ENCODE measurements around the gene PSMF1. TPM values are rescaled to one million over a fixed set of nuclear protein-coding genes. Genes with fewer than 3 reads are reported as not detected.
A peak's percentile ranks its signal among the peaks of the same experiment; 100 is the strongest.

PSMF1 gene
- total RNA-seq, 1 experiment from 2014 or later = 166 TPM

DNA sequence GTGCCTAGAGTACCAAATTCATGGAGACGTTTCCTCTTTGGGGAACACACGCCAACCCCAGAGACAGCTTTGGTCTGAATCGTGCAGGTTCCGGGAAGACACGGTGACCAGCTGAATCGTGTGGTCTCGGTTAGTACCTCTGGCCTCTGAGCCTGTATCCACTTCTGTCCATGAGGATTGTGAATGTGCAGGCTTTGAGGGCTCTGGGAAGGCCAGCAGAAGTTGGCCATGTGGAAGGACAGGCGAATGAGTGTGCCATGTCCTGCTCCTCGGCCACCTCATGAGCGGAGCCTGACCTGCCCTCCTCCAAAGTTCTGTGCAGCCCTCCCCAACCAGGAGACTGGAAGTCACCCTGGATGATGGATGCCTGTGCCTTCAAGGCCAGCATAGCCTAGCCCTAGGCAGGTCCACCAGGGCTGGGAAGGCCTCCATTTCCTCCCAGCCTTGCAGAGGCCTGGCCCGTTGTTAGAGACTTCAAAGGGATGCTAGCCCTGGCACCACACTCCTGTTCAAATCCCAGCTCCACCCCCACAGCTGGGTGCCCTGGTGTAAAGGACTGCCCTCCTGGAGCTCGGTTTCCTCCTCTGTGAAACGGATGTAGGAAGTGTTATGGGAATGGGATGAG, 68.1 kb downstream of the PSMF1 start:
- Histone ChIP-seq H3K36me3 (ENCODE audit: low read depth) (no peaks in the 10 kb centered on the region), H3K9me2 (ENCODE audit: insufficient read depth) (no peaks in the 10 kb centered on the region), H3K4me2 (no peak overlapping the region), H4K20me1 (ENCODE audit: insufficient read depth) (no peaks in the 10 kb centered on the region), H2AFZ (no peak overlapping the region), H3F3A (ENCODE audit: insufficient read depth, low read depth) (no peaks in the 10 kb centered on the region), H3K9me3 (ENCODE audit: insufficient read depth, low read depth) (no peaks in the 10 kb centered on the region), H3K27me3 (ENCODE audit: insufficient read depth, low read depth) (peaks cover 33% of the 10 kb centered on the region), H3K4me1 (replicated peaks; ENCODE audit: insufficient read depth) (no peaks in the 10 kb centered on the region), H3K27ac (no peak overlapping the region), H3K4me3 (no peak overlapping the region), H3K79me2 (ENCODE audit: low read depth) (no peaks in the 10 kb centered on the region)
- TF ChIP-seq, protein P1, sequence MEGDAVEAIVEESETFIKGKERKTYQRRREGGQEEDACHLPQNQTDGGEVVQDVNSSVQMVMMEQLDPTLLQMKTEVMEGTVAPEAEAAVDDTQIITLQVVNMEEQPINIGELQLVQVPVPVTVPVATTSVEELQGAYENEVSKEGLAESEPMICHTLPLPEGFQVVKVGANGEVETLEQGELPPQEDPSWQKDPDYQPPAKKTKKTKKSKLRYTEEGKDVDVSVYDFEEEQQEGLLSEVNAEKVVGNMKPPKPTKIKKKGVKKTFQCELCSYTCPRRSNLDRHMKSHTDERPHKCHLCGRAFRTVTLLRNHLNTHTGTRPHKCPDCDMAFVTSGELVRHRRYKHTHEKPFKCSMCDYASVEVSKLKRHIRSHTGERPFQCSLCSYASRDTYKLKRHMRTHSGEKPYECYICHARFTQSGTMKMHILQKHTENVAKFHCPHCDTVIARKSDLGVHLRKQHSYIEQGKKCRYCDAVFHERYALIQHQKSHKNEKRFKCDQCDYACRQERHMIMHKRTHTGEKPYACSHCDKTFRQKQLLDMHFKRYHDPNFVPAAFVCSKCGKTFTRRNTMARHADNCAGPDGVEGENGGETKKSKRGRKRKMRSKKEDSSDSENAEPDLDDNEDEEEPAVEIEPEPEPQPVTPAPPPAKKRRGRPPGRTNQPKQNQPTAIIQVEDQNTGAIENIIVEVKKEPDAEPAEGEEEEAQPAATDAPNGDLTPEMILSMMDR (conservative IDR thresholded peaks at IDR 0.05) = no peak
- no peak for TF ChIP-seq EZH2 (IDR thresholded peaks at IDR 0.05; ENCODE audit: low read depth)
- intact Hi-C loops (cut with micrococcal nuclease; ENCODE audit: unreplicated experiment) = no loop called here
- DNase-seq = no peak
- ChIA-PET CTCF (interaction anchor here (1.3 kb wide), 1 partner anchor 14 kb away, joined by 3 read pairs; no protein-coding TSS in a partner anchor), POLR2A (ENCODE audit: unreplicated experiment) (no interaction called here)
- no TSS peak for BruUV-seq (replicated peaks)

DNA sequence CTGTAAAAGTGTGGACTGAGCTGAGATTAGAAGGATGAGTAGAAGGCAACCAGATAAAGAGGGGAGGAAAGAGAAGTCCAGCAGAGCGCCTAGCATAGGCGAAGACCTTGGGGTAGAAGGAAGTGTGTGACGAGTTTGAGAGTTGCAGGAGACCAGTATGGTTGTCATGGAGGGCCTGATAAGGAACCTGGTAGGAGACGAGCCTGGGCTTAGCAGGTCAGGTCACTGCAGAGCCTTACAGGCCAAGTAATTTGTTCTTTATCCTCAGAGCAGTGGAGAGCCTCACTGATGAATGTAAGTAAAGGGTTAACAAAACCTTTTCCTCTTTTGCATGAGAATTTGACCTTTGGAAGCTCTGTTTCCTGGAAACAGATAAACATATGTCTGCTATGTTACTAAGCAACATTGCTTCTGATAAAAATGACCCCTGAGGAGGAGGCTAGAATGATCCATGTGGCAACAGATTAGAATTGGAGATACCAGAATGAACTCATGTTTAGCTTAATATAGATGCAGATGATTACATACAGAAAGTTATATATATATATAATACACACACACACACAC, 69.3 kb downstream of the PSMF1 start:
- H3K27me3 ChIP-seq (ENCODE audit: insufficient read depth, low read depth) = peaks cover 40% of the 10 kb centered on the region
- no peaks in the 10 kb centered on the region for H3K79me2 ChIP-seq (ENCODE audit: low read depth)
- H3K9me2 ChIP-seq (ENCODE audit: insufficient read depth) = no peaks in the 10 kb centered on the region
- intact Hi-C loops (cut with micrococcal nuclease; ENCODE audit: unreplicated experiment) = no loop called here
- H3K9me3 ChIP-seq (ENCODE audit: insufficient read depth, low read depth) = no peaks in the 10 kb centered on the region
- H3K36me3 ChIP-seq (ENCODE audit: low read depth) = no peaks in the 10 kb centered on the region
- DNase-seq = peak in 1 of 2 experiments; percentile 56
- no peaks in the 10 kb centered on the region for H3K4me1 ChIP-seq (replicated peaks; ENCODE audit: insufficient read depth)
- H3K4me3 ChIP-seq = no peak overlapping the region
- no peak overlapping the region for H3K4me2 ChIP-seq
- no peaks in the 10 kb centered on the region for H3F3A ChIP-seq (ENCODE audit: insufficient read depth, low read depth)
- TF ChIP-seq, protein P1 (conservative IDR thresholded peaks at IDR 0.05) = no peak
- TF ChIP-seq EZH2 (IDR thresholded peaks at IDR 0.05; ENCODE audit: low read depth) = no peak
- POLR2A ChIA-PET (ENCODE audit: unreplicated experiment) = no interaction called here
- no peaks in the 10 kb centered on the region for H4K20me1 ChIP-seq (ENCODE audit: insufficient read depth)
- no TSS peak for BruUV-seq (replicated peaks)
- CTCF ChIA-PET = interaction anchor here (1.3 kb wide), 1 partner anchor 12 kb away, joined by 3 read pairs; no protein-coding TSS in a partner anchor
- no peak overlapping the region for H3K27ac ChIP-seq
- H2AFZ ChIP-seq = no peak overlapping the region

DNA sequence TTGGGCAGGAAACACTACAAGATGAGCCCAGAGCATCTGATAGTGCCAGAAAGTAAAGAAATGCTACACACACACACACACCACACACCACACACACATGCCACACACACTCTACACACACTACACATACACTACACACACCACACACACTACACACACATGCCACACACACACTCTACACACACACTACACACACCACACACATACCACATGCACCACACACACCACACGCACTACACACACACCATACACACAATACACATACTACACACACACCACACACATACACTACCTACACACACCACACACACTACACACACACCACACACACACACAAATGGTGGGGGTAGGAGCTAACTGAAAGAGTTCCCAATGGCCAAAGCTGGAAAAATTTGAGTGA, 69.9 kb downstream of the PSMF1 start:
- Histone ChIP-seq H3F3A (ENCODE audit: insufficient read depth, low read depth) (no peaks in the 10 kb centered on the region), H4K20me1 (ENCODE audit: insufficient read depth) (no peaks in the 10 kb centered on the region), H3K27me3 (ENCODE audit: insufficient read depth, low read depth) (peaks cover 45% of the 10 kb centered on the region), H2AFZ (no peak overlapping the region), H3K27ac (no peak overlapping the region), H3K4me1 (replicated peaks; ENCODE audit: insufficient read depth) (no peaks in the 10 kb centered on the region), H3K36me3 (ENCODE audit: low read depth) (no peaks in the 10 kb centered on the region), H3K79me2 (ENCODE audit: low read depth) (no peaks in the 10 kb centered on the region), H3K9me3 (ENCODE audit: insufficient read depth, low read depth) (no peaks in the 10 kb centered on the region), H3K4me3 (no peak overlapping the region), H3K9me2 (ENCODE audit: insufficient read depth) (no peaks in the 10 kb centered on the region), H3K4me2 (no peak overlapping the region)
- ChIA-PET CTCF (no interaction called here), POLR2A (ENCODE audit: unreplicated experiment) (no interaction called here)
- intact Hi-C loops (cut with micrococcal nuclease; ENCODE audit: unreplicated experiment) = no loop called here
- DNase-seq = no peak
- TF ChIP-seq, protein P1 (conservative IDR thresholded peaks at IDR 0.05) = no peak
- TF ChIP-seq EZH2 (IDR thresholded peaks at IDR 0.05; ENCODE audit: low read depth) = no peak
- BruUV-seq (replicated peaks) = no TSS peak

Measured in PC-9 (cell line).